Activated CD8-positive, alpha-beta memory T cell treated with anti-CD3 and anti-CD28 coated beads, Interleukin-2, amount 50 U/mL, for 24 hours (primary cell): ENCODE measurements around the gene RABEP2.
"Not testable (repeated sequence)": the region's sequence is repeated elsewhere in the genome, so short reads cannot be mapped to it uniquely, and the experiment has no call there.

ENCODE experiments used
- DNase-seq: peaks from one replicate; pipeline ENCODE4 v3.0.0-alpha.2; 2020; ENCODE audit errors: extremely low read depth

RABEP2 gene

GRCh38 chr16:28879261-28879840, 45.7 kb downstream of the RABEP2 start:
- DNase-seq = no peak

GRCh38 chr16:28878083-28878926, 46.7 kb downstream of the RABEP2 start, which contains the start of gene ATP2A1:
Gene ATP2A1, plus strand, starts transcription at chr16:28878488. Its CDS starts 184 bp downstream, at chr16:28878672.
- no peak for DNase-seq

GRCh38 chr16:28877655-28878000, 47.4 kb downstream of the RABEP2 start:
- no peak for DNase-seq

GRCh38 chr16:28876973-28877654, 47.9 kb downstream of the RABEP2 start:
- DNase-seq = no peak

- no peak for DNase-seq
Measured at GRCh38 chr16:28876019-28876659, 48.9 kb downstream of the RABEP2 start.

GRCh38 chr16:28875134-28876018, 49.7 kb downstream of the RABEP2 start:
- DNase-seq = no peak

GRCh38 chr16:28874406-28874805, 50.6 kb downstream of the RABEP2 start:
- no peak for DNase-seq

- no peak for DNase-seq
Measured at GRCh38 chr16:28873543-28874201, 51.4 kb downstream of the RABEP2 start.

- DNase-seq = no peak
Measured at GRCh38 chr16:28872952-28873351, 52.1 kb downstream of the RABEP2 start.

GRCh38 chr16:28869201-28869600, 55.8 kb downstream of the RABEP2 start:
- DNase-seq = no peak

GRCh38 chr16:28867646-28868045, 57.4 kb downstream of the RABEP2 start:
- DNase-seq = not testable (repeated sequence)

- DNase-seq = no peak
Measured at GRCh38 chr16:28867241-28867640, 57.8 kb downstream of the RABEP2 start.

GRCh38 chr16:28866454-28866804, 58.6 kb downstream of the RABEP2 start:
- DNase-seq = no peak

- DNase-seq = no peak
Measured at GRCh38 chr16:28865722-28866453, 59.1 kb downstream of the RABEP2 start.

- DNase-seq = no peak
Measured at GRCh38 chr16:28865001-28865688, 59.9 kb downstream of the RABEP2 start.

GRCh38 chr16:28863929-28864793, 60.9 kb downstream of the RABEP2 start:
- no peak for DNase-seq

GRCh38 chr16:28859326-28859725, 65.7 kb downstream of the RABEP2 start:
- no peak for DNase-seq

- DNase-seq = no peak
Measured at GRCh38 chr16:28858421-28858820, 66.6 kb downstream of the RABEP2 start.
